Measurements from ENCODE around the gene HOXA5.
A peak's percentile ranks its signal among the peaks of the same experiment; 100 is the strongest.

Gene HOXA5

DNA sequence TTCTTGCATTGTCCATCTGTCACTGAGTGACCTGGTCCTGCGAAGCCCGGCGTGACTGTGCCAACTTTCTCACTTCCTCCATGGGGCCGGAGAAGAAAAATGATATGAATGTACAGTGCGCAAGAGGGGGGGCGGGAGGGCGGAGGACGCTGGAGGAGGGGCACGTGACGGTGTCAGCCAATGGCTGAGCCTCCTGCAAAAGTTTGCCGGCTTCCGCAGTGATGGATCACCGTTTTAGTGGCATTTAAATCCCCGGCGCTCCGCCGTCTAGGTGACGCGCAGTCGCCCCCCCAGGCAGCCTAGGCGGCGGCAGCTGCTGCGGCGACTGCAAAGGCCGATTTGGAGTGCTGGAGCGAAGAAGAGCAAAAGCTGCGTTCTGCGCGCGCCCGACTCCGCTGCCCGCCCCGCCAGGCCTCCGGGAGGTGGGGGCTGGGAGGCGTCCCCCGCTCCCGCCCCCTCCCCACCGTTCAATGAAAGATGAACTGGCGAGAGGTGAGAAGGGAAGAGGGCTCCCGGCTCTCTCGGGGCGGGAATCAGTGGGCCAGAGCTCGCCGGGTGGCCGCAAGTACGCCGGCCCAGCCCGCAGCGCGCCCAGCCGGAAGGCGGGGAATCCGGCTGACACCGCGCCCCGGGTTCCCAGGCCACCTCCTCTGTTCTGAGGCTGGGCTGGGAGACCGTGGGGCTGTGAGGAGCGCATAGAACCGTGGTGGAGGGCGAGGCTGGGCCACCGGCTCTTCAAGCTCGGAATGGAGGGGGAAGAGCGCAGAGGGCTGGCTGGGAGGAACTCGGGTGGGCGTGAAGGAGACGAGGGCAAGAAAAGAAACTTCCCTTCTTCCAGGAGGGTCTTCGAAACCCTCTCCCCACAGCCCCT, 47.3 kb downstream of the HOXA5 start, which contains the start of gene HOXA1 (continued):
- TF ChIP-seq, protein P1, sequence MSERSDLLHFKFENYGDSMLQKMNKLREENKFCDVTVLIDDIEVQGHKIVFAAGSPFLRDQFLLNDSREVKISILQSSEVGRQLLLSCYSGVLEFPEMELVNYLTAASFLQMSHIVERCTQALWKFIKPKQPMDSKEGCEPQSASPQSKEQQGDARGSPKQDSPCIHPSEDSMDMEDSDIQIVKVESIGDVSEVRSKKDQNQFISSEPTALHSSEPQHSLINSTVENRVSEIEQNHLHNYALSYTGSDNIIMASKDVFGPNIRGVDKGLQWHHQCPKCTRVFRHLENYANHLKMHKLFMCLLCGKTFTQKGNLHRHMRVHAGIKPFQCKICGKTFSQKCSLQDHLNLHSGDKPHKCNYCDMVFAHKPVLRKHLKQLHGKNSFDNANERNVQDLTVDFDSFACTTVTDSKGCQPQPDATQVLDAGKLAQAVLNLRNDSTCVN (tag by site-specific recombination; optimal IDR thresholded peaks at IDR 0.05) = peak; percentile 89
- no peak for TF ChIP-seq ZNF221 (tag by site-specific recombination; IDR thresholded peaks at IDR 0.05; ENCODE audit: borderline replicate concordance)
- peak; percentile 85 for TF ChIP-seq ZNF600 (tag by site-specific recombination; IDR thresholded peaks at IDR 0.05)
- no peak for TF ChIP-seq ZNF473 (tag by site-specific recombination; IDR thresholded peaks at IDR 0.05)
- TF ChIP-seq ZNF660 (tag by site-specific recombination; IDR thresholded peaks at IDR 0.05) = peak; percentile 55; the same call in 1 of the 2 replicates
- TF ChIP-seq SP7 (tag by site-specific recombination; IDR thresholded peaks at IDR 0.05) = peak; percentile 63
- TF ChIP-seq ZBTB21 (tag by site-specific recombination; IDR thresholded peaks at IDR 0.05) = no peak
- TF ChIP-seq ZNF2 (tag by site-specific recombination; IDR thresholded peaks at IDR 0.05) = peak; percentile 29; the same call in 1 of the 2 replicates
- TF ChIP-seq, protein P2, sequence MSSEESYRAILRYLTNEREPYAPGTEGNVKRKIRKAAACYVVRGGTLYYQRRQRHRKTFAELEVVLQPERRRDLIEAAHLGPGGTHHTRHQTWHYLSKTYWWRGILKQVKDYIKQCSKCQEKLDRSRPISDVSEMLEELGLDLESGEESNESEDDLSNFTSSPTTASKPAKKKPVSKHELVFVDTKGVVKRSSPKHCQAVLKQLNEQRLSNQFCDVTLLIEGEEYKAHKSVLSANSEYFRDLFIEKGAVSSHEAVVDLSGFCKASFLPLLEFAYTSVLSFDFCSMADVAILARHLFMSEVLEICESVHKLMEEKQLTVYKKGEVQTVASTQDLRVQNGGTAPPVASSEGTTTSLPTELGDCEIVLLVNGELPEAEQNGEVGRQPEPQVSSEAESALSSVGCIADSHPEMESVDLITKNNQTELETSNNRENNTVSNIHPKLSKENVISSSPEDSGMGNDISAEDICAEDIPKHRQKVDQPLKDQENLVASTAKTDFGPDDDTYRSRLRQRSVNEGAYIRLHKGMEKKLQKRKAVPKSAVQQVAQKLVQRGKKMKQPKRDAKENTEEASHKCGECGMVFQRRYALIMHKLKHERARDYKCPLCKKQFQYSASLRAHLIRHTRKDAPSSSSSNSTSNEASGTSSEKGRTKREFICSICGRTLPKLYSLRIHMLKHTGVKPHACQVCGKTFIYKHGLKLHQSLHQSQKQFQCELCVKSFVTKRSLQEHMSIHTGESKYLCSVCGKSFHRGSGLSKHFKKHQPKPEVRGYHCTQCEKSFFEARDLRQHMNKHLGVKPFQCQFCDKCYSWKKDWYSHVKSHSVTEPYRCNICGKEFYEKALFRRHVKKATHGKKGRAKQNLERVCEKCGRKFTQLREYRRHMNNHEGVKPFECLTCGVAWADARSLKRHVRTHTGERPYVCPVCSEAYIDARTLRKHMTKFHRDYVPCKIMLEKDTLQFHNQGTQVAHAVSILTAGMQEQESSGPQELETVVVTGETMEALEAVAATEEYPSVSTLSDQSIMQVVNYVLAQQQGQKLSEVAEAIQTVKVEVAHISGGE (tag by site-specific recombination; conservative IDR thresholded peaks at IDR 0.05; ENCODE audit: low read depth) = no peak
- no peak for TF ChIP-seq GLI2 (tag by site-specific recombination; IDR thresholded peaks at IDR 0.05; ENCODE audit: borderline replicate concordance, low read depth)
- TF ChIP-seq ZNF146 (tag by site-specific recombination; IDR thresholded peaks at IDR 0.05) = no peak
- TF ChIP-seq ZNF324 (tag by site-specific recombination; IDR thresholded peaks at IDR 0.05) = no peak
- no peak for TF ChIP-seq ZNF175 (tag by site-specific recombination; IDR thresholded peaks at IDR 0.05)
- TF ChIP-seq ZNF404 (tag by site-specific recombination; IDR thresholded peaks at IDR 0.05) = no peak
- TF ChIP-seq, protein P3, sequence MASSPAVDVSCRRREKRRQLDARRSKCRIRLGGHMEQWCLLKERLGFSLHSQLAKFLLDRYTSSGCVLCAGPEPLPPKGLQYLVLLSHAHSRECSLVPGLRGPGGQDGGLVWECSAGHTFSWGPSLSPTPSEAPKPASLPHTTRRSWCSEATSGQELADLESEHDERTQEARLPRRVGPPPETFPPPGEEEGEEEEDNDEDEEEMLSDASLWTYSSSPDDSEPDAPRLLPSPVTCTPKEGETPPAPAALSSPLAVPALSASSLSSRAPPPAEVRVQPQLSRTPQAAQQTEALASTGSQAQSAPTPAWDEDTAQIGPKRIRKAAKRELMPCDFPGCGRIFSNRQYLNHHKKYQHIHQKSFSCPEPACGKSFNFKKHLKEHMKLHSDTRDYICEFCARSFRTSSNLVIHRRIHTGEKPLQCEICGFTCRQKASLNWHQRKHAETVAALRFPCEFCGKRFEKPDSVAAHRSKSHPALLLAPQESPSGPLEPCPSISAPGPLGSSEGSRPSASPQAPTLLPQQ (tag by site-specific recombination; IDR thresholded peaks at IDR 0.05) = no peak
- TF ChIP-seq TCF7L2 (IDR thresholded peaks at IDR 0.05; ENCODE audit: borderline replicate concordance, low read depth, low read length) = no peak; the same call in 1 of the 2 replicates
- no peak for TF ChIP-seq HOXA7 (CRISPR knock-in tag; IDR thresholded peaks at IDR 0.05; ENCODE audit: borderline replicate concordance)
- TF ChIP-seq, protein P4, sequence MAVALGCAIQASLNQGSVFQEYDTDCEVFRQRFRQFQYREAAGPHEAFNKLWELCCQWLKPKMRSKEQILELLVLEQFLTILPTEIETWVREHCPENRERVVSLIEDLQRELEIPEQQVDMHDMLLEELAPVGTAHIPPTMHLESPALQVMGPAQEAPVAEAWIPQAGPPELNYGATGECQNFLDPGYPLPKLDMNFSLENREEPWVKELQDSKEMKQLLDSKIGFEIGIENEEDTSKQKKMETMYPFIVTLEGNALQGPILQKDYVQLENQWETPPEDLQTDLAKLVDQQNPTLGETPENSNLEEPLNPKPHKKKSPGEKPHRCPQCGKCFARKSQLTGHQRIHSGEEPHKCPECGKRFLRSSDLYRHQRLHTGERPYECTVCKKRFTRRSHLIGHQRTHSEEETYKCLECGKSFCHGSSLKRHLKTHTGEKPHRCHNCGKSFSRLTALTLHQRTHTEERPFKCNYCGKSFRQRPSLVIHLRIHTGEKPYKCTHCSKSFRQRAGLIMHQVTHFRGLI (tag by site-specific recombination; IDR thresholded peaks at IDR 0.05) = peak; percentile 83
- TF ChIP-seq, protein P5, sequence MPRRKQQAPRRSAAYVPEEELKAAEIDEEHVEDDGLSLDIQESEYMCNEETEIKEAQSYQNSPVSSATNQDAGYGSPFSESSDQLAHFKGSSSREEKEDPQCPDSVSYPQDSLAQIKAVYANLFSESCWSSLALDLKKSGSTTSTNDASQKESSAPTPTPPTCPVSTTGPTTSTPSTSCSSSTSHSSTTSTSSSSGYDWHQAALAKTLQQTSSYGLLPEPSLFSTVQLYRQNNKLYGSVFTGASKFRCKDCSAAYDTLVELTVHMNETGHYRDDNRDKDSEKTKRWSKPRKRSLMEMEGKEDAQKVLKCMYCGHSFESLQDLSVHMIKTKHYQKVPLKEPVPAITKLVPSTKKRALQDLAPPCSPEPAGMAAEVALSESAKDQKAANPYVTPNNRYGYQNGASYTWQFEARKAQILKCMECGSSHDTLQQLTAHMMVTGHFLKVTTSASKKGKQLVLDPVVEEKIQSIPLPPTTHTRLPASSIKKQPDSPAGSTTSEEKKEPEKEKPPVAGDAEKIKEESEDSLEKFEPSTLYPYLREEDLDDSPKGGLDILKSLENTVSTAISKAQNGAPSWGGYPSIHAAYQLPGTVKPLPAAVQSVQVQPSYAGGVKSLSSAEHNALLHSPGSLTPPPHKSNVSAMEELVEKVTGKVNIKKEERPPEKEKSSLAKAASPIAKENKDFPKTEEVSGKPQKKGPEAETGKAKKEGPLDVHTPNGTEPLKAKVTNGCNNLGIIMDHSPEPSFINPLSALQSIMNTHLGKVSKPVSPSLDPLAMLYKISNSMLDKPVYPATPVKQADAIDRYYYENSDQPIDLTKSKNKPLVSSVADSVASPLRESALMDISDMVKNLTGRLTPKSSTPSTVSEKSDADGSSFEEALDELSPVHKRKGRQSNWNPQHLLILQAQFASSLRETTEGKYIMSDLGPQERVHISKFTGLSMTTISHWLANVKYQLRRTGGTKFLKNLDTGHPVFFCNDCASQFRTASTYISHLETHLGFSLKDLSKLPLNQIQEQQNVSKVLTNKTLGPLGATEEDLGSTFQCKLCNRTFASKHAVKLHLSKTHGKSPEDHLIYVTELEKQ (tag by site-specific recombination; IDR thresholded peaks at IDR 0.05; ENCODE audit: borderline replicate concordance) = no peak
- TF ChIP-seq ZNF223 (tag by site-specific recombination; IDR thresholded peaks at IDR 0.05) = no peak
- TF ChIP-seq ZNF366 (tag by site-specific recombination; conservative IDR thresholded peaks at IDR 0.05) = 0 out of 2 replicates have a peak, but pooled peaks have one; percentile 10
- 0 out of 2 replicates have a peak, but pooled peaks have one; percentile 26 for TF ChIP-seq OVOL3 (tag by site-specific recombination; IDR thresholded peaks at IDR 0.05)
- no peak for TF ChIP-seq ZNF571 (tag by site-specific recombination; IDR thresholded peaks at IDR 0.05)
- TF ChIP-seq ZNF629 (tag by site-specific recombination; IDR thresholded peaks at IDR 0.05) = peak; percentile 23; the same call in 1 of the 2 replicates
- TF ChIP-seq ZNF548 (tag by site-specific recombination; IDR thresholded peaks at IDR 0.05) = no peak
- TF ChIP-seq, protein P6, sequence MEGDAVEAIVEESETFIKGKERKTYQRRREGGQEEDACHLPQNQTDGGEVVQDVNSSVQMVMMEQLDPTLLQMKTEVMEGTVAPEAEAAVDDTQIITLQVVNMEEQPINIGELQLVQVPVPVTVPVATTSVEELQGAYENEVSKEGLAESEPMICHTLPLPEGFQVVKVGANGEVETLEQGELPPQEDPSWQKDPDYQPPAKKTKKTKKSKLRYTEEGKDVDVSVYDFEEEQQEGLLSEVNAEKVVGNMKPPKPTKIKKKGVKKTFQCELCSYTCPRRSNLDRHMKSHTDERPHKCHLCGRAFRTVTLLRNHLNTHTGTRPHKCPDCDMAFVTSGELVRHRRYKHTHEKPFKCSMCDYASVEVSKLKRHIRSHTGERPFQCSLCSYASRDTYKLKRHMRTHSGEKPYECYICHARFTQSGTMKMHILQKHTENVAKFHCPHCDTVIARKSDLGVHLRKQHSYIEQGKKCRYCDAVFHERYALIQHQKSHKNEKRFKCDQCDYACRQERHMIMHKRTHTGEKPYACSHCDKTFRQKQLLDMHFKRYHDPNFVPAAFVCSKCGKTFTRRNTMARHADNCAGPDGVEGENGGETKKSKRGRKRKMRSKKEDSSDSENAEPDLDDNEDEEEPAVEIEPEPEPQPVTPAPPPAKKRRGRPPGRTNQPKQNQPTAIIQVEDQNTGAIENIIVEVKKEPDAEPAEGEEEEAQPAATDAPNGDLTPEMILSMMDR (tag by site-specific recombination; IDR thresholded peaks at IDR 0.05) = 0 out of 2 replicates have a peak, but pooled peaks have one; percentile 15
